Jurkat, Clone E6-1 (cell line): ENCODE measurements around the gene NBEA.

Experiments used
- DNase-seq: peaks from one replicate; pipeline ENCODE4 v3.0.0-alpha.2; 2011; ENCODE audit warnings: low read depth, low spot score
- H3K4me3 ChIP-seq: 2 replicates; pipeline ENCODE4 v1.5.1; 2011; ENCODE audit warnings: mild to moderate bottlenecking, low read length, control low read depth, moderate library complexity

Gene NBEA

DNA sequence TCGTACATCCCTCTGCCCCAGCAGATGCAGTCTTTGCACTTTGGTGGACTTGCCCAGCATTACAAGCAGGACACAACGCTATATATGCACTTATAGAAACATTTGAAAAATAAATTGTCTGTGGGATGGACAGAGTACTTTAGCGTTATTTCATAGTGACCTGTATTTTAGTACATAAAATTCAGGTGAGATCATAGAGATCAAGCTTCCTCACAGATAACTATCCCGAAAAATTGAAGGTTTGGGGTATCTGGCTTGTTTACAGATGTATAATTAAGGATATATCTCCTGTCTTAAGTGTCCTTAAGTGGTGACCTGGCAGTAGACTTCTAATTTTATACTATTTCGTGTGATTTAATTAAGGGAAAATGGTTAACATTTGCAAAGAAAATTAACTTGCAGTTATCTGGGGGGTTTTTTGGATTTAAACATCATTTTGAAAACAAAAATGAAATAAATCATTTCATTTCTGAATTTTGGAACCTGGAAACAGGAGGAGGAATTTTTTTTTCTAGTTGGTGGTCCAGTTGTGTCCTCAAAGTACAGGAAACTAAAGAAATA is 535.4 kb downstream of the NBEA start:
- H3K4me3 ChIP-seq, result no peak overlapping the region
- DNase-seq, result no peak

- H3K4me3 ChIP-seq, result no peak overlapping the region
- no peak for DNase-seq
These were observed 536.4 kb downstream of the NBEA start for GRCh38 chr13:35478271-35479037.

GRCh38 chr13:35479038-35479492 is 537.0 kb downstream of the NBEA start:
- DNase-seq, result no peak
- no peak overlapping the region for H3K4me3 ChIP-seq

- no peak overlapping the region for H3K4me3 ChIP-seq
- DNase-seq, result no peak
These were observed 537.6 kb downstream of the NBEA start for GRCh38 chr13:35479706-35480105.

GRCh38 chr13:35480346-35480745 is 538.3 kb downstream of the NBEA start:
- H3K4me3 ChIP-seq, result no peak overlapping the region
- no peak for DNase-seq

DNA sequence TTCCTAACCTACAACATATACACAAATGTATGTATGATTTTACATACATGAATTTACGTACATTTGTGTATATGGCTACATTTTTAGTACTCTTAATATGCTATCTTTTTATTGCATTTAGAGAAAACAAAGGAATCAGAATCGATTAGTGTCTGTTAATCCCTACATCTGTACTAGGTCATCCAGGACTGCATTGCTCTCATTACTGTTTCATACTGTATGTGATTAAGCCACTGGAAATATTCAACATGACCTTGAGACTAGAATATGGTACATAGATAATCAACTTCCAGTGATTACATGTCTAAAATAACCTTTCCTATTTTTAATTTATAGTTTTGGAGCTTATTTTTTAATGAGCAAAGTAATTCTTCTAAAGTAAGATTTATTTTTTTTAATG is 539.7 kb downstream of the NBEA start:
- DNase-seq, result no peak
- no peak overlapping the region for H3K4me3 ChIP-seq

- no peak overlapping the region for H3K4me3 ChIP-seq
- DNase-seq, result no peak
These were observed 540.5 kb downstream of the NBEA start for GRCh38 chr13:35482527-35482926.

GRCh38 chr13:35483761-35484160 is 541.7 kb downstream of the NBEA start:
- DNase-seq, result no peak
- no peak overlapping the region for H3K4me3 ChIP-seq

DNA sequence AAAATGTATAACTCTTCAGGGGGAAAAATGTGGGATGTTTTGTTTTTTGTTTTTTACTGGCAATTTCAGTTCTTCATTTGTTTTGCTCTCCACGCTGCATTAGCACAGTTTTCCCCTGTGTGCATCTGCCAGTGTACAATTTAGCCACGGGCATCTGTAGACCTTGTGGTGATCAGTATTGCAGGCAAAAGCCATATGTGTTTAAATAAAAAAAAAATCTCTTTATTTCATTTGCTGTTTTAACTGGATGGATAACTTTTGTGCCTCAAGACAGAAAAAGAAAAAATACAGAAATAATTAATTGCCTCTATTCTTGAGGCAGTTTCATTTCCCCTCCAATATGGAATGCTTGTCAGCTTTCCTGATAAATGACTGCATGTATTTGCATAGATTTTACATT is 542.3 kb downstream of the NBEA start:
- H3K4me3 ChIP-seq, result no peak overlapping the region
- DNase-seq, result no peak

DNA sequence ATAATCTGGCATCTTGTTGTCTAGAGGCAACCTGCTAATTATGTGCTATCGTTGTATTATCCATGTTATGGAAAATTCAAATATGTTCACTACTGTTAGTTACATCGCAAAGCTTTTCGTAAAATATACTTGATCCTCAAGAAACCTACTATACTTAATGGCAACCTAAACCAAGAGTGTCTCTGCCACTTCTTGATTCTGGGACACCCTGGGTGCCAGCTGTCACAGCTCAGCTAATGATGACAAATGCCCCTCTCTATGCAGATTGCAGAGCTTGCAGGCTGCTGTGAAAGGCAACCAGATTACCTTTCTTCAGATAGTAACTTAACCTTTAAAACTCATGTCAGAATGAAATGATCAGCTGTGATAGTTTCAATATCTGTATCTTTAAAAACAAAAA is 543.4 kb downstream of the NBEA start:
- no peak overlapping the region for H3K4me3 ChIP-seq
- no peak for DNase-seq

GRCh38 chr13:35489050-35489449 is 547.0 kb downstream of the NBEA start:
- no peak overlapping the region for H3K4me3 ChIP-seq
- DNase-seq, result no peak

DNA sequence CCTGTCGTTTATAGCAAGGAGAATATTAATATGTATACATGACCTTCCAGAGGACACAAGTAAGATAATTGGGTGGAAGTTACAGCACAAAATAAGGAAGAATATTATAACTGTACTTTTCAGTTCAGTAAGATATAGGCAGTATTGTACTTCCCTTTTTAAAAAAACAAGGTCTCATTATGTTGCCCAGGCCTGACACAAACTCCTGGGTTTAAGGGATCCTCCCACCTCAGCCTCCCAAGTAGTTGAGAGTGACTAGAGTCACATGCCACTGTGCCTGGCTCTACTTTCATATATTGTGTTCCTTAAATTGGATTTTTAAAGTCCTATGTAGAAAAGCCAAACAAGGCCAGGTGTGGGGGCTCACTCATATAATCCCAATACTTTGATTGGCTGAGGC is 553.9 kb downstream of the NBEA start:
- no peak overlapping the region for H3K4me3 ChIP-seq
- DNase-seq, result no peak

- no peak for DNase-seq
These were observed 554.8 kb downstream of the NBEA start for GRCh38 chr13:35496761-35497386.

GRCh38 chr13:35498231-35498630 is 556.2 kb downstream of the NBEA start:
- no peak overlapping the region for H3K4me3 ChIP-seq
- no peak for DNase-seq

More at GRCh38 chr13:35496761-35497386, 554.8 kb downstream of the NBEA start:
- H3K4me3 ChIP-seq, result no peak overlapping the region

DNA sequence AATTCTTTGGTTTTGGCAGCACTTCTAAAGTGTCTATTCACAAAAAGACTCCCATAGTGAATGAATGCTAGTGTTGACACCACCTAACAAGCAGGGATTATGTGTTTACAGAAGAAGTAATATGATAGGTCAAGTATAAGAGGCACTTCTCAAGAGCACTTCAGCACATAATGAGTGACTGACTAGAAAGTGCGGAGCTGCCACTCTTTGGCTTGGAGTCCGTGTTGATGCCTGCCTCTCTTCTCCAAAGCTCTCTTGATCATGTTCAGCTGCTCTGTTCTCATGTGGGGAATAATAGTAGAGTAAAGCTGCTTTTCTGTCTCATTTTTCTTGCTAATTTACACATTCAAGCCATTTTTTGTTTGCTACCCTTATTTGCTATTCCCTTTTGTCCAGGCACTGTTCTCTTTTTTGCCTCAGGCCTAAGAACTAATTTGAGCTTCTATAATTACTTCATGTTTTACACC is 557.2 kb downstream of the NBEA start:
- H3K4me3 ChIP-seq, result no peak overlapping the region
- no peak for DNase-seq

- no peak overlapping the region for H3K4me3 ChIP-seq
- DNase-seq, result no peak
These were observed 557.6 kb downstream of the NBEA start for GRCh38 chr13:35499676-35500075.

- no peak for DNase-seq
These were observed 558.1 kb downstream of the NBEA start for GRCh38 chr13:35500144-35500543.

GRCh38 chr13:35501661-35502235 is 559.7 kb downstream of the NBEA start:
- no peak for DNase-seq
- H3K4me3 ChIP-seq, result no peak overlapping the region

More at GRCh38 chr13:35500144-35500543, 558.1 kb downstream of the NBEA start:
- no peak overlapping the region for H3K4me3 ChIP-seq

GRCh38 chr13:35502456-35502855 is 560.4 kb downstream of the NBEA start:
- no peak for DNase-seq
- no peak overlapping the region for H3K4me3 ChIP-seq
